Measurements from ENCODE around the gene ZNHIT6. TPM values are rescaled to one million over a fixed set of nuclear protein-coding genes. Genes with fewer than 3 reads are reported as not detected.
A peak's percentile ranks its signal among the peaks of the same experiment; 100 is the strongest.

The ZNHIT6 gene
- total and polyA plus RNA-seq, 8 donors: 5.6 to 12.3 (median 8.8) TPM

GRCh38 chr1:85692730-85693314, 15.4 kb downstream of the ZNHIT6 start:
- H3K4me1 ChIP-seq: peaks cover 0 to 1% (median under 1%) of the 10 kb centered on the region in 4 donors
- H3K4me3 ChIP-seq: no peak overlapping the region
- H3K36me3 ChIP-seq: peaks cover 0 to 47% (median 25%) of the 10 kb centered on the region in 4 donors
- DNase-seq: peak in 1 of 2 donors; percentile 46
- H3K9me3 ChIP-seq: no peaks in the 10 kb centered on the region
- H3K27ac ChIP-seq: no peak overlapping the region
- WGBS, 5 donors: 31 to 51% (median 35%) methylated on average over 1 of the region's 1 CpG
- intact Hi-C loops (cut with DNase I; ENCODE audit: low total_unique reads): loop anchor here (5.0 kb wide), 1 partner anchor 386 kb away; no protein-coding TSS in a partner anchor
- H3K27me3 ChIP-seq: no peaks in the 10 kb centered on the region
- TF ChIP-seq CTCF (IDR thresholded peaks at IDR 0.05) (peak in 4 of 7 experiments; percentile 14 to 36 (median 22)), EP300 (IDR thresholded peaks at IDR 0.05) (no peak), POLR2A (IDR thresholded peaks at IDR 0.05) (no peak)

GRCh38 chr1:85689775-85690404, 18.3 kb downstream of the ZNHIT6 start:
- intact Hi-C loops (cut with DNase I; ENCODE audit: low total_unique reads): loop anchor here (5.0 kb wide), 1 partner anchor 383 kb away; no protein-coding TSS in a partner anchor
- TF ChIP-seq EP300 (IDR thresholded peaks at IDR 0.05): no peak
- no peak for TF ChIP-seq CTCF (IDR thresholded peaks at IDR 0.05)
- no peak for TF ChIP-seq POLR2AphosphoS5 (IDR thresholded peaks at IDR 0.05)
- no peak for TF ChIP-seq POLR2A (IDR thresholded peaks at IDR 0.05)
- no peaks in the 10 kb centered on the region for H3K9me3 ChIP-seq
- H3K4me1 ChIP-seq: no peaks in the 10 kb centered on the region
- no peak overlapping the region for H3K27ac ChIP-seq
- peaks cover 0 to 44% (median 28%) of the 10 kb centered on the region in 4 donors for H3K36me3 ChIP-seq
- no peak for DNase-seq
- WGBS, 5 donors: 86 to 95% (median 90%) methylated on average over 4 of the region's 4 CpGs
- no peaks in the 10 kb centered on the region for H3K27me3 ChIP-seq
- H3K4me3 ChIP-seq: no peak overlapping the region

DNA sequence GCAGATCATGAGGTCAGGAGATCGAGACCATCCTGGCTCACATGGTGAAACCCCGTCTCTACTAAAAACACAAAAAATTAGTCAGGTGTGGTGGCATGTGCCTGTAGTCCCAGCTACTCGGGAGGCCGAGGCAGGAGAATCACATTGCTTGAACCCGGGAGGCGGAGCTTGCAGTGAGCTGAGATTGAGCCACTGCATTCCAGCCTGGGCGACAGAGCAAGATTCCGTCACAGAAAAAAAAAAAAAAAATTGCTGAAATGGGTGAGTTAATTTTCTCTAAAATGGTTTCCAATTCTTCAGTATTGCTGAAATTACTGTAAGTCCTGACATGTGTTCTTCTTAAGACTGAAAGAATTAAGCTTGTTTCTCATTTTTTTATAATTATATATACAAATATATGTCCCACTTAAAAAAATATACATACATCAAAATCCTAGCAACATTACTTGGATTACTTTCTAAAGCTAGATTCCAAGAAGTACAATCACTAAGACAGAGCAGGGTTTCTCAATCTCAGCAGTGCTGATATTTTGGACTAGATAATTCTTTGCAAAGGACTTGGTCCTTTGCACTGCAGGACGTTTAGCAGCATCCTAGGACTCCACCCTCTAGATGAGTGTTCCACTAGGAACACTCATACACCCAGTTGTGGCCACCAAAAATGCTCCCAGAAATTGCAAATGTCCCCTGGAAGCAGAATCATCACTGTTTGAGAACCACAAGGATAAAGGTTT, 24.8 kb downstream of the ZNHIT6 start:
- intact Hi-C loops (cut with DNase I; ENCODE audit: low total_unique reads): no loop called here
- WGBS, 5 donors: 89 to 96% (median 94%) methylated on average over 9 of the region's 9 CpGs

More for the DNA sequence above, 24.8 kb downstream of the ZNHIT6 start:
- H3K27me3 ChIP-seq: no peaks in the 10 kb centered on the region
- no peak for TF ChIP-seq POLR2A (IDR thresholded peaks at IDR 0.05)
- TF ChIP-seq EP300 (IDR thresholded peaks at IDR 0.05): no peak
- TF ChIP-seq CTCF (IDR thresholded peaks at IDR 0.05): no peak
- TF ChIP-seq POLR2AphosphoS5 (IDR thresholded peaks at IDR 0.05): no peak
- no peak overlapping the region for H3K4me3 ChIP-seq
- H3K9me3 ChIP-seq: no peaks in the 10 kb centered on the region
- H3K4me1 ChIP-seq: no peaks in the 10 kb centered on the region
- H3K27ac ChIP-seq: no peak overlapping the region
- DNase-seq: no peak
- peaks cover 0 to 33% (median 17%) of the 10 kb centered on the region in 4 donors for H3K36me3 ChIP-seq
